GM12865 (cell line): Measurements from ENCODE around the gene AMFR.
A peak's percentile ranks its signal among the peaks of the same experiment; 100 is the strongest.

ENCODE experiments used
- DNase-seq: peaks from one replicate; pipeline ENCODE4 v3.0.0; 2010; ENCODE audit warnings: low read depth
- H3K4me3 ChIP-seq: 2 replicates; pipeline ENCODE4 v1.5.1; 2011; ENCODE audit warnings: mild to moderate bottlenecking, low read depth, low read length, control low read depth
- TF ChIP-seq, protein P1 (sequence below): IDR thresholded peaks from 2 replicates; pipeline ENCODE4 v1.5.1; 2011; ENCODE audit warnings: low read length, control low read depth, low read depth, inconsistent platforms; ENCODE audit not compliant: insufficient read depth; ENCODE audit errors: missing control alignments

The AMFR gene

DNA sequence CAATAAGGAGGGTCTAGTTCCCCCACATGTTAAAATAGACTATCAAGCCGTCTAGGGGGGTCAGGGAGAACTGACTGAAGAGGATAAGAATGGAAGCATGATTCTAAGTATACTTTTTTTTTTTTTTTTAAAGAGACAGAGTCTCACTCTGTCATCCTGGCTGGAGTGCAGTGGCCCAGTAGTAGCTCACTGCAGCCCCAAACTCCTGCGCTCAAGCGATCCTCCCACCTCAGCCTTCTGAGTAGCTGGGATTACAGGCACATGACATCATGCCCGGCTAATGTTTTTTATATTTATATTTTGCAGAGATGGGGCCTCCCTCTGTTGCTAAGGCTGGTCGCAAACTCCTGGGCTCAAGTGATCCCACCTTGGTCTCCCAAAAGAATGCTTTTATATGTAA is 14.2 kb downstream of the AMFR start:
- TF ChIP-seq, protein P1, sequence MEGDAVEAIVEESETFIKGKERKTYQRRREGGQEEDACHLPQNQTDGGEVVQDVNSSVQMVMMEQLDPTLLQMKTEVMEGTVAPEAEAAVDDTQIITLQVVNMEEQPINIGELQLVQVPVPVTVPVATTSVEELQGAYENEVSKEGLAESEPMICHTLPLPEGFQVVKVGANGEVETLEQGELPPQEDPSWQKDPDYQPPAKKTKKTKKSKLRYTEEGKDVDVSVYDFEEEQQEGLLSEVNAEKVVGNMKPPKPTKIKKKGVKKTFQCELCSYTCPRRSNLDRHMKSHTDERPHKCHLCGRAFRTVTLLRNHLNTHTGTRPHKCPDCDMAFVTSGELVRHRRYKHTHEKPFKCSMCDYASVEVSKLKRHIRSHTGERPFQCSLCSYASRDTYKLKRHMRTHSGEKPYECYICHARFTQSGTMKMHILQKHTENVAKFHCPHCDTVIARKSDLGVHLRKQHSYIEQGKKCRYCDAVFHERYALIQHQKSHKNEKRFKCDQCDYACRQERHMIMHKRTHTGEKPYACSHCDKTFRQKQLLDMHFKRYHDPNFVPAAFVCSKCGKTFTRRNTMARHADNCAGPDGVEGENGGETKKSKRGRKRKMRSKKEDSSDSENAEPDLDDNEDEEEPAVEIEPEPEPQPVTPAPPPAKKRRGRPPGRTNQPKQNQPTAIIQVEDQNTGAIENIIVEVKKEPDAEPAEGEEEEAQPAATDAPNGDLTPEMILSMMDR = no peak
- H3K4me3 ChIP-seq = no peak overlapping the region
- DNase-seq = no peak

DNA sequence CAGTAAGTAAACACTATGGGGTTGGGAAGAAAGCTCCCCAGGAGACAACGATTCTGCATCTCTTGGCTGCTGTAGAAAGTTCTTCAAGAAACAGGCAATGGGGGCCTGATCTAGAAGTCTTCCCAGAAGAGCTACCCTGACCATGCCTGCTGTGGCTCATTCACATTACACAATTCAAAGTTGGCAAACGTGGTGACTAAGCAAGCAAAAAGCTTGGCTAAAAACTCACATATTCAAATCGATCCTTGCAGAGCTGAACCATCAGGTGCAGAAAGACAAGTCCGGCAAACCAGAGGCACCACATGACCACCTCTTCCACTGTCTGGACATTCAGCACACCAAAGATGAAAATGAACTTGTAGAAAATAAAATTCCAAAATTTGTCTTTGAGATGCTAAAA is 16.1 kb downstream of the AMFR start:
- DNase-seq = no peak
- no peak overlapping the region for H3K4me3 ChIP-seq
- TF ChIP-seq, protein P1 = no peak

DNA sequence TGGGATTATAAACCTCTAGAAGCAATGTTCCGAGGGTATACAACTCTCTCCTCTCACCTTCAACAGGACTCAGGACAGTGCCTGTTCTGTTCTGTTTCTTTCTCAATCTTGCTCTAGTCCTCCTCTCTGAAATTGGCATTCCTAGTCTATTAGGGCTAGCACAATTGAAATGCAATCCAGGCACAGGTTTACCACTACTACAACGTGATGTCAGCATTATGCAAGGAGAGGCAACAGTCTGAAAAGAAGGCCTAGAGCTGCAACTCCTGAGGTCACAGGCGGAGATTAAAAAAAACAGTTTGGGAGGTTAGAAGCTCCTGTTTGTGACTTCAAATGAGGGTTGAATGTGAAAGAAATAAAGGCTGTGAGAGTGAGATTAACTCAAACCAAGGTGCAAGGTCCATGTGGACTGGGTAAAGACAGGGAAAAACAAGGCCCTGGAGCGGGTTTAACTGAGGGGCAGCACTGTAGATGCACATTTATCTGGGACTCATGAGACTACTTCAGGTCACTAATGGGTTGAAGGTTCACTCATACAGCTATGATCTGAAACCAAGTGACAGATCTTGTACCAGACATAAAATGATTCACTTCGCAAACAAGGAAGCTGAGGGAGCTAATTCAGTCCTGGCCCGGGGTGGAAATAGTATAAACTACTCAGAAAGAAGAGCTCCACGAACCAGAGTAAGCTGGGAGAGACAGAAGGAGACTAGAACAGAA is 16.8 kb downstream of the AMFR start:
- H3K4me3 ChIP-seq = no peak overlapping the region
- no peak for DNase-seq
- TF ChIP-seq, protein P1 = no peak

DNA sequence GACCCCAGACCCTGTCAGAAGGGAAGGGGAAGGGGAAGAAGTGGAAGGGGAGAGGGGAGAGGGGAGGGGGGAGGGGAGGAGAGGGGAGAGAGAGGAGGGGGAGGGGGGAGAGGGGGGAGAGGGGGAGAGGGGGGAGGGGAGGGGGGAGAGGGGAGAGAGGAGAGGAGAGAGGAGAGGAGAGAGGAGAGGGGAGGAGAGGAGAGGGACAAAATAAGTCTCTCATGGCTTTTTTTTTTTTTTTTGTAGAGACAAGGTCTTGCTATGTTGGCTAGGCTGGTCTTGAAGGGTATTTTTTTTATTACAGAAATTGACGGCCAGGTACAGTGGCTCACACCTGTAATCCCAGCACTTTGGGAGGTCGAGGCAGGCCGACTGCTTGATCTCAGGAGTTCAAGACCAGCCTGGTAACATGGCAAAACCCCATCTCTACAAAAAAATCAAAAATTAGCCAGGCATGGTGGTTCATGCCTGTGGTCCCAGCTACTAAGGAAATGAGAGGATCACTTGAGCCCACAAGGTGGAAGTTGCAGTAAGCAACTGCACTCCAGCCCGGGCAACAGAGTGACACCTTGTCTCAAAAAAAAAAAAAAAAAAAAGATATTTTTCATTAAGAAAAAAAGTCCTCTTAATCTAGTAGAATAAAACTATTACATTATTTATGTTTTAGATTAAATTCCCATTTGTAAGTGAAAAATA is 19.2 kb downstream of the AMFR start:
- TF ChIP-seq, protein P1 = no peak
- DNase-seq = no peak

DNA sequence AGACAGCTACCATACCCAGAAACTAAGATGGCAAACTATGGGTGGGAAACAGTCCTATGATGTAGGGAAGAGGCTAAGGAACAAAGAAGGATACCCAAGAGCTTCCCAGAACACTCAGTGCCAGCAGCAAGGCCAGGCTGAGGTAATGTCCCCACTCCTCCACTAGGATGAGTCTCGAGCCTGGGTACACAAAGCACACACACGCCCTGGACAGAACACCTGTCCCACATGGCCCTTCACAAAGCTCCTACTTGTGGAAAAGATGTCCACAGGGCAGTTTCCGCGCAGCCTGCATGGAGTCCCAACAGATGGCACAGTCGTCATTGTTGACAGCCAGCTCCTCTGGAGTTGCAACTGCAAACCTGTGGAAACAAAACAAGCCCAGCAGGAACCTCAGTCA is 23.9 kb downstream of the AMFR start:
- peak; percentile 30 for DNase-seq
- TF ChIP-seq, protein P1 = peak; percentile 29
- no peak overlapping the region for H3K4me3 ChIP-seq

More for the DNA sequence above, 19.2 kb downstream of the AMFR start:
- no peak overlapping the region for H3K4me3 ChIP-seq

DNA sequence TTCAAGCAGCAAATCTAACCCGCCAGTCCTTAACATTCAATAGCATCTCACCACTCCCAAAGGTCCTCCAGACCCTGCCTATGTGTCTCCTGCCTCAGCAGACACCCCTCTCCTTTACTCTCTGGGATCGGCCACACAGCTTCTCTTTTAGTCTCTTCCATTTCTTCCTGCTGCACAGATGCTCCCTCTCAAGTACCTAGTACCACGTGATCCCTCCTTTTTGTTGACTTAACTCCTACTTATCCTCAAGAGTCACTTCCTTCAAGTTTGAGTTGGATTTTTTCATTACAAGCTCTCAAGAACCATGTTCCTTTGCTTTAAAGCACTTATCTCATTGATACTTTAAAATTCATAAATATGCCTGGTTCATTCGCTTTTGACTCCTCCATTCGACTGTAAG is 24.9 kb downstream of the AMFR start:
- TF ChIP-seq, protein P1 = no peak
- no peak overlapping the region for H3K4me3 ChIP-seq
- no peak for DNase-seq
